Measurements from ENCODE around the gene PKDCC. TPM values are rescaled to one million over a fixed set of nuclear protein-coding genes. Genes with fewer than 3 reads are reported as not detected.
A peak's percentile ranks its signal among the peaks of the same experiment; 100 is the strongest.

The PKDCC gene
- total RNA-seq, 1 donor from 2014 or later = 42.2 TPM

GRCh38 chr2:42092084-42092996 is 44.5 kb downstream of the PKDCC start:
- Mint-ChIP-seq H3K36me3 (ENCODE audit: unreplicated experiment) (no peaks in the 10 kb centered on the region), H3K9me3 (ENCODE audit: unreplicated experiment) (no peaks in the 10 kb centered on the region), H3K27me3 (ENCODE audit: unreplicated experiment) (peaks cover 21% of the 10 kb centered on the region), H3K4me3 (ENCODE audit: unreplicated experiment) (no peak overlapping the region), H3K4me1 (ENCODE audit: unreplicated experiment) (peaks cover 6% of the 10 kb centered on the region), H3K27ac (ENCODE audit: unreplicated experiment) (no peak overlapping the region)
- no peak for DNase-seq (ENCODE audit: extremely low spot score, unreplicated experiment)
- TF ChIP-seq CTCF (IDR thresholded peaks at IDR 0.05) = no peak

- Mint-ChIP-seq H3K27ac (ENCODE audit: unreplicated experiment) (no peak overlapping the region), H3K4me1 (ENCODE audit: unreplicated experiment) (peaks cover 11% of the 10 kb centered on the region), H3K27me3 (ENCODE audit: unreplicated experiment) (peaks cover 21% of the 10 kb centered on the region), H3K36me3 (ENCODE audit: unreplicated experiment) (no peaks in the 10 kb centered on the region), H3K9me3 (ENCODE audit: unreplicated experiment) (no peaks in the 10 kb centered on the region), H3K4me3 (ENCODE audit: unreplicated experiment) (no peak overlapping the region)
- no peak for DNase-seq (ENCODE audit: extremely low spot score, unreplicated experiment)
- TF ChIP-seq CTCF (IDR thresholded peaks at IDR 0.05) = no peak
Observed at GRCh38 chr2:42094114-42094513, 46.3 kb downstream of the PKDCC start.

DNA sequence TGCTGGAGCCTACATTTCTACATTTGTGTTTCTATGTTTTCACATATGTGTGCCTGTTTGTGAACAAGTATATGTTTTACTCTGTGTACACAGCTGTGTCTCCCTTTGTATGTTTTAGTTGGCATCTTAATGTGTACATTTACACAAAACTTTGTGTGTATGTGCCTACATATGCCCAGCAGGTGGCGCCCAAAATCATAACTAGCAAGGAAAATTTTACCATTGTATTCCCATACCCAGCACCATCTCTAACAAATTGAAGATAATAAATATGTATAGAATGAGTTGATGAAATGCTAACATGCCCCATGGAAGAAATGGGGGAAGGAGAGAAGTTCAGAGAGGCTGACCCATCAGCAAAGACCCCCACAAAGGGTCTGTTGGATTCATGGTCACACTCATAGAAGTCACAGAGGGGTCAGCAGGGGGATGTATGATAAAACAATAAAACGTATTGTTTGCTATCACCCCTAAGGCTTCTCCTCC is 48.1 kb downstream of the PKDCC start:
- Mint-ChIP-seq H3K27ac (ENCODE audit: unreplicated experiment) (no peak overlapping the region), H3K9me3 (ENCODE audit: unreplicated experiment) (no peaks in the 10 kb centered on the region), H3K27me3 (ENCODE audit: unreplicated experiment) (peaks cover 16% of the 10 kb centered on the region), H3K4me1 (ENCODE audit: unreplicated experiment) (peaks cover 11% of the 10 kb centered on the region), H3K4me3 (ENCODE audit: unreplicated experiment) (no peak overlapping the region), H3K36me3 (ENCODE audit: unreplicated experiment) (no peaks in the 10 kb centered on the region)
- no peak for DNase-seq (ENCODE audit: extremely low spot score, unreplicated experiment)
- TF ChIP-seq CTCF (IDR thresholded peaks at IDR 0.05) = peak; percentile 88

DNA sequence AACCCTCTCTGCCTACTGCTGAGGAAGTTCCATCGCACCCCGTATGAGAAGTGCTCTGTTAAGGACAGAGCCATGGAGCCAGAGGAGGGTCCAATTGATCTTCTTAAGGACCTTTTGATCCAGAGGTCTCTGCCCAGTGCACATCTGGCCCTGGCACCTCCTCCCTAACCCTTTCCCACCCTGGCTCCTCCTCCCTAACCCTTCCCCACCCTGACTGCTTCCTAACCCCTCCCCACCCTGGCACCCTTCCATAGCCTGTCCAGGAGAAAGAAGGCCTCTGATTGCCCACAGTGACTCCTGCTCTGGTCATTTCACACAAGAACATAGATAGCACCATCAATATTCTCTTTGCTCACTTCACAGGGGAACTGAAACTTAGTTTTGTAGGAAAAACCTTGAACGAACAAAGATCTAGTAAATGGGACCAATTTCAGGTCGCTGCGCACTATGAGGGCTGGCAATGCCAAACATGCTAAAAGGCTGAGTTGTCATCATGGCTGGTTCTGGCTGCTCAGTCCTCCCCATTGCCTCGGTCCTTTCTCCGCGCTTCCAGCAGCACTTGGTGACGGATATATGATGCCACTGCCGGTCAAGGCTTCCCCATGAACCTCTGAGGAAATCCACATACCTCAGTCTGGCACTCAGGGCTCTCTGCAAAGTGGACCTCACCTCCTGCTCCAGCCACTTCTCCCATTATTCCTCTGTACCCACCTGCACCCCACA is 49.2 kb downstream of the PKDCC start:
- no peak for DNase-seq (ENCODE audit: extremely low spot score, unreplicated experiment)
- peaks cover 16% of the 10 kb centered on the region for H3K4me1 Mint-ChIP-seq (ENCODE audit: unreplicated experiment)
- TF ChIP-seq CTCF (IDR thresholded peaks at IDR 0.05) = no peak
- H3K27me3 Mint-ChIP-seq (ENCODE audit: unreplicated experiment) = peaks cover 10% of the 10 kb centered on the region
- H3K4me3 Mint-ChIP-seq (ENCODE audit: unreplicated experiment) = no peak overlapping the region
- no peaks in the 10 kb centered on the region for H3K9me3 Mint-ChIP-seq (ENCODE audit: unreplicated experiment)
- no peak overlapping the region for H3K27ac Mint-ChIP-seq (ENCODE audit: unreplicated experiment)
- H3K36me3 Mint-ChIP-seq (ENCODE audit: unreplicated experiment) = no peaks in the 10 kb centered on the region

Data from osteocyte (in vitro differentiated cells).